ENCODE results near the gene NAV2.

DNA sequence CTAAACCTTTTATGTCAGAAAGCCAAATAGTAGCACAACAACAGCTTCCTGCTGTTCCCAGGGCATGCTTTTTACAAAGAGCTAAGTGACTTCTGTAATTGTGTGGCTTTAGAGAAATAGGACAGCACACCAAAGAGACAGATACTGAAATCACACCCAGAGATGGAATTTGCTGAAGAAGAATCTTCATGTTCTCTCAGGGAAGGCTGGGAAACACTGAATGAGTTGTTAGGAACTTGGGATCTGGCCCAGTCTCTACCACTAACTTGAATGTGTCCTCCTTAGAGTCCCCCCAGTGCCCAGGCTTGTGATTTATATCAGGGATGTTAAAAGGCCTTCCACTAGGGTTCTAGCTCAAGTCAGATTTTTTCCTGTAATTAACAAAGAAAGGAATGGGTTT, 272.5 kb downstream of the NAV2 start:
- TF ChIP-seq POLR2AphosphoS5 (IDR thresholded peaks at IDR 0.05) (no peak), POLR2A (IDR thresholded peaks at IDR 0.05) (no peak)
- TF ChIP-seq, protein P1, sequence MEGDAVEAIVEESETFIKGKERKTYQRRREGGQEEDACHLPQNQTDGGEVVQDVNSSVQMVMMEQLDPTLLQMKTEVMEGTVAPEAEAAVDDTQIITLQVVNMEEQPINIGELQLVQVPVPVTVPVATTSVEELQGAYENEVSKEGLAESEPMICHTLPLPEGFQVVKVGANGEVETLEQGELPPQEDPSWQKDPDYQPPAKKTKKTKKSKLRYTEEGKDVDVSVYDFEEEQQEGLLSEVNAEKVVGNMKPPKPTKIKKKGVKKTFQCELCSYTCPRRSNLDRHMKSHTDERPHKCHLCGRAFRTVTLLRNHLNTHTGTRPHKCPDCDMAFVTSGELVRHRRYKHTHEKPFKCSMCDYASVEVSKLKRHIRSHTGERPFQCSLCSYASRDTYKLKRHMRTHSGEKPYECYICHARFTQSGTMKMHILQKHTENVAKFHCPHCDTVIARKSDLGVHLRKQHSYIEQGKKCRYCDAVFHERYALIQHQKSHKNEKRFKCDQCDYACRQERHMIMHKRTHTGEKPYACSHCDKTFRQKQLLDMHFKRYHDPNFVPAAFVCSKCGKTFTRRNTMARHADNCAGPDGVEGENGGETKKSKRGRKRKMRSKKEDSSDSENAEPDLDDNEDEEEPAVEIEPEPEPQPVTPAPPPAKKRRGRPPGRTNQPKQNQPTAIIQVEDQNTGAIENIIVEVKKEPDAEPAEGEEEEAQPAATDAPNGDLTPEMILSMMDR (IDR thresholded peaks at IDR 0.05), result no peak

All from transverse colon (tissue), 4 donors.